Body of pancreas (tissue), 4 donors: ENCODE results near the gene KRT38.

Source experiments
- POLR2A ChIP-seq, 3 donors: fragments of 450-650 bp; IDR thresholded peaks; one replicate each; pipeline ENCODE4 v1.6.1; 2016; ENCODE audit warnings: antibody characterized with exemption in 3 of 3, mild to moderate bottlenecking in 2 of 3
- TF ChIP-seq, protein P1 (sequence below), 7 experiments: fragments of 450-650 bp in 4 of 7; fragments of 200-600 bp in 3 of 7; sonication (generic) in 3 of 7; IDR thresholded peaks; one replicate each; pipeline ENCODE4 v1.5.1; 2016 to 2019; ENCODE audit warnings: antibody characterized with exemption in 7 of 7

- TF ChIP-seq, protein P1, sequence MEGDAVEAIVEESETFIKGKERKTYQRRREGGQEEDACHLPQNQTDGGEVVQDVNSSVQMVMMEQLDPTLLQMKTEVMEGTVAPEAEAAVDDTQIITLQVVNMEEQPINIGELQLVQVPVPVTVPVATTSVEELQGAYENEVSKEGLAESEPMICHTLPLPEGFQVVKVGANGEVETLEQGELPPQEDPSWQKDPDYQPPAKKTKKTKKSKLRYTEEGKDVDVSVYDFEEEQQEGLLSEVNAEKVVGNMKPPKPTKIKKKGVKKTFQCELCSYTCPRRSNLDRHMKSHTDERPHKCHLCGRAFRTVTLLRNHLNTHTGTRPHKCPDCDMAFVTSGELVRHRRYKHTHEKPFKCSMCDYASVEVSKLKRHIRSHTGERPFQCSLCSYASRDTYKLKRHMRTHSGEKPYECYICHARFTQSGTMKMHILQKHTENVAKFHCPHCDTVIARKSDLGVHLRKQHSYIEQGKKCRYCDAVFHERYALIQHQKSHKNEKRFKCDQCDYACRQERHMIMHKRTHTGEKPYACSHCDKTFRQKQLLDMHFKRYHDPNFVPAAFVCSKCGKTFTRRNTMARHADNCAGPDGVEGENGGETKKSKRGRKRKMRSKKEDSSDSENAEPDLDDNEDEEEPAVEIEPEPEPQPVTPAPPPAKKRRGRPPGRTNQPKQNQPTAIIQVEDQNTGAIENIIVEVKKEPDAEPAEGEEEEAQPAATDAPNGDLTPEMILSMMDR (IDR thresholded peaks at IDR 0.05): no peak
- TF ChIP-seq POLR2A (IDR thresholded peaks at IDR 0.05): no peak
Observed at GRCh38 chr17:41420134-41420533, 20.6 kb downstream of the KRT38 start.
